AG04449 (cell line): ENCODE measurements around the gene C16orf54.
"Not testable (repeated sequence)": the region's sequence is repeated elsewhere in the genome, so short reads cannot be mapped to it uniquely, and the experiment has no call there.

Source experiments
- CTCF ChIA-PET: fragments of 350-600 bp; formaldehyde crosslinking; extraction: SDS; loops from one replicate; lab custom pipeline; 2021; ENCODE audit warnings: antibody characterized with exemption; lab: Yijun Ruan, JAX
- POLR2A ChIA-PET: fragments of 400-600, 350-600 bp; formaldehyde crosslinking; extraction: SDS; loops from one replicate; lab custom pipeline; 2020; ENCODE audit warnings: antibody characterized with exemption, inconsistent platforms; lab: Yijun Ruan, JAX
- DNase-seq: peaks from one replicate; pipeline ENCODE4 v3.0.0-alpha.2; 2010; ENCODE audit warnings: low read depth, low spot score
- H3K4me3 ChIP-seq: 2 replicates; pipeline ENCODE4 v1.5.1; 2011; ENCODE audit warnings: low read depth, mild to moderate bottlenecking, control low read depth, low read length
- CTCF ChIP-seq: IDR thresholded peaks from one replicate; pipeline ENCODE4 v1.5.1; 2011; ENCODE audit warnings: mild to moderate bottlenecking, moderate library complexity, low read length, control low read depth, inconsistent platforms; ENCODE audit not compliant: insufficient read depth; ENCODE audit errors: missing control alignments

The C16orf54 gene

GRCh38 chr16:29698042-29698441 lies 47.7 kb downstream of the C16orf54 start:
- no peak for DNase-seq
- TF ChIP-seq CTCF: no peak
- no peak overlapping the region for H3K4me3 ChIP-seq
- CTCF ChIA-PET: interaction anchor here (1.5 to 10.9 kb wide), 7 partner anchors 10 to 335 kb away, joined by 7 to 124 read pairs (median 22); partner anchors contain the start of gene TLCD3B
- POLR2A ChIA-PET: no interaction called here

- POLR2A ChIA-PET: no interaction called here
- CTCF ChIA-PET: interaction anchor here (1.0 to 10.9 kb wide), 4 partner anchors 13 to 335 kb away, joined by 4 to 124 read pairs (median 30); partner anchors contain the start of gene TLCD3B
Observed at GRCh38 chr16:29697391-29697790, 48.4 kb downstream of the C16orf54 start.

GRCh38 chr16:29696881-29697331 lies 48.9 kb downstream of the C16orf54 start:
- TF ChIP-seq CTCF: no peak
- POLR2A ChIA-PET: no interaction called here
- no peak overlapping the region for H3K4me3 ChIP-seq
- CTCF ChIA-PET: interaction anchor here (1.0 to 10.9 kb wide), 4 partner anchors 9 to 32 kb away, joined by 3 to 124 read pairs (median 4); partner anchors contain the start of gene QPRT
- no peak for DNase-seq

More at GRCh38 chr16:29697391-29697790, 48.4 kb downstream of the C16orf54 start:
- TF ChIP-seq CTCF: no peak
- H3K4me3 ChIP-seq: no peak overlapping the region
- DNase-seq: no peak

GRCh38 chr16:29695675-29696074 lies 50.1 kb downstream of the C16orf54 start:
- POLR2A ChIA-PET: interaction anchor here (0.6 kb wide), 2 partner anchors 12 to 55 kb away, joined by 3 read pairs; no protein-coding TSS in a partner anchor
- CTCF ChIA-PET: interaction anchor here (1.0 to 10.9 kb wide), 3 partner anchors 16 to 89 kb away, joined by 3 to 124 read pairs (median 4); partner anchors contain the start of gene QPRT
- H3K4me3 ChIP-seq, DNase-seq: not testable (repeated sequence)

- no peak overlapping the region for H3K4me3 ChIP-seq
- CTCF ChIA-PET: interaction anchor here (1.0 to 10.9 kb wide), 3 partner anchors 15 to 23 kb away, joined by 3 to 124 read pairs (median 4); no protein-coding TSS in a partner anchor
- DNase-seq: no peak
- TF ChIP-seq CTCF: no peak
- POLR2A ChIA-PET: no interaction called here
Observed at GRCh38 chr16:29694384-29695195, 51.2 kb downstream of the C16orf54 start.

GRCh38 chr16:29692606-29693005 lies 53.2 kb downstream of the C16orf54 start:
- POLR2A ChIA-PET, CTCF ChIA-PET, DNase-seq, H3K4me3 ChIP-seq: not testable (repeated sequence)
